ENCODE data around the gene SSBP2.

The SSBP2 gene

DNA sequence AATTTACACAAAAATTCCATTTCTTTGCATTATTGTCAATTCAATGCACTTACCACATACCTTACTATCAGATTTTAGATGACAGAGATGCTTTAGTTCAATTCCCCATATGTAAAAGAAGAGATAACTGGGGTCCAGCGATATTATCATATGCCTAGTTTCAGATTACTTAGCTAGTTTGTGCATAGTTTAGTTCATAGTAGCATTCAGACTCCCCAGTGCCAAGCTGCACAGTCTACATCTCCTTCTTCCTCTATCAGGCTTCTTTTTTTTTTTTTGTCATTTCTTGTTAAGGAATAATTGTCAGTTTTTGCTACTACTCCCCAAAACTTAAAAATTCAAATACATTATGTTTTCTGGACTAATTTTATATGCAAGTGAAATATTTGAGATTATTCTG, 175.0 kb downstream of the SSBP2 start:
- DNase-seq = no peak

DNA sequence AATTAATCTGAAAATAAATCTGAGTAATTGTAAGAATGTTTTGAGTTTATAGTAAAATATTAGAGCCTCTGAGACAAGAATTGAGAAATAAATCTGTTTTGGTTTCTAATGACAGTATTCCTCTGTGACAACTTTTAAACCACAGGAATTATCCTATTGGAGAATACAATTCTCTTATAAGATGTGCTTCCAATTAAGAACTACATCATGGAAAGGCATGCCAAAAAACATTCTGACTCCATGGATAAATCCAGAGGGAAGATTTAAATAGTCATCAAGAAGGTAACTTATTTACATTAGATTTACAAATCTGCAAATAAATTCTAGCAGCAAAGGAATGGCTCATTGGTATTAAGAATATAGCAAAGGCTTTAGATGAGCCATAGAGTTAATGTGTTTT, 178.7 kb downstream of the SSBP2 start:
- DNase-seq = no peak

DNA sequence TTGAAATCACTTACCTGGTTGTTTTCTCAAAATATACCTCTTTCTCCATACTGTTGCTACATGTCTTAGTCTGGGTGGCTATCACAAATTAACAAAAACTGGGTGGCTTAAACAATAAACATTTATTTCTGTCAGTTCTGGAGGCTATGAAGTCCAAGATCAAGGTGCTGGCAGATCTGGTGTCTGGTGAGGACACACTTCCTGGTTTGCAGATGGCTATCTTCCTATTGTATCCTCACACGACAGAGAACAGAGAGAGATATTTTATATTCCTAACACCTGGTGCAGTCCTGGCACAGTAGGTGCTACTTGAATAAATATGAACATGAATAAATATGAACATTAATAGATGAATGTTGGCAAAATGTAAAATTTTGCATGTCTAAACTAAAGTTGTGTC, 192.7 kb downstream of the SSBP2 start:
- no peak for DNase-seq

DNA sequence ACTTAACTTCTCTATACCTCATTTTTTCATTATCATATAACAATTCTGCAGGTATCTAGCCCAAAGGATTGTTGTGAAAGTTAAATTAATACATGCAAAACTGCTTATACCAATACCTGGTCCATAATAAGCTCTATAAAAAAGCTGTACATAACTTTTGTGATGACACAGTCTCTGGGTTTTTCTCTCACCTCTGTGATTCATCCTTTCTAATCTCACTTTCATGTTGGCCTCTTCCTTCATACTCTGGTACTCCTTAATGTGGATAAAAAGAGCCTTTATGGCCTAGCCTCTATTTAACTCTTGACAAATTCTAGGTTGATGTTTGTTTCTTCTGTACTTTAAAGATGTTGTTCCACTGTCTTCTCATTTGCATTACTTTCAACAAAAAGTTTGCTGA, 194.1 kb downstream of the SSBP2 start:
- no peak for DNase-seq

DNA sequence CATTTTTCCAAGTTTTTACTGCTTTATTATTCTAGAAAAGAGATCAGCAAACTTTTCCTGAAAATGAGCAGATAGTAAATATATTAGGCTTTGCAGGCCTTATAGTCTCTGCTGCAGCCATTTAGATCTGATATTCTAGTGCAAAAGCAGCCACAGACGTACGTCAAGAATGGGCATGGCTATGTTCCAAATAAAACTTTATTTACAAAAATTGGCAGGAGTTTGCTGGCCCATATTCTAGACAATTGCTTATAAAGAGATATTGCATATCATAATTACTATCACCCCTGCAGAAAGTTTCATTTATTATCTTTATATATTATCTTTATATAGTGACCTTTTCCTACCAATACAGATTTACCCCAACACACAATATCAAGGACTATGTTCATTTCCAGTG, 195.0 kb downstream of the SSBP2 start:
- no peak for DNase-seq

DNA sequence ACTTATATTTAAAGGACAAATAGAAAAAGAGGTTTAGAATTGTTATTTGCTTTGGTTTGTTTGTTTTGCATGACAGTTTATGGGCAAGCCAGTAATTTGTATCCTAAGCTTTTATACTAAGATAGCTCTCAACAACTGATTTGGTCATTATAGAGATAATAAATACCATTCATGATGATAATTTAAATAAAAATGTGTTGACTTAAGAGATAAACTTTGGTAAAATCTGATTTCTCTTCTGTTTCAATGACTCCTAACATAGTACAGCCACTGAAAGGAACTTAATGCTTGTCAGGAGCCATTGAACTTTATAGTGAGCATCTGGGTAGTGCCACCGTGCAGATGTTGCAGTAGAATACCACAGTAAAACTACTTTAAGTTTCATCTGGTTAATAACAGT, 196.2 kb downstream of the SSBP2 start:
- no peak for DNase-seq

DNA sequence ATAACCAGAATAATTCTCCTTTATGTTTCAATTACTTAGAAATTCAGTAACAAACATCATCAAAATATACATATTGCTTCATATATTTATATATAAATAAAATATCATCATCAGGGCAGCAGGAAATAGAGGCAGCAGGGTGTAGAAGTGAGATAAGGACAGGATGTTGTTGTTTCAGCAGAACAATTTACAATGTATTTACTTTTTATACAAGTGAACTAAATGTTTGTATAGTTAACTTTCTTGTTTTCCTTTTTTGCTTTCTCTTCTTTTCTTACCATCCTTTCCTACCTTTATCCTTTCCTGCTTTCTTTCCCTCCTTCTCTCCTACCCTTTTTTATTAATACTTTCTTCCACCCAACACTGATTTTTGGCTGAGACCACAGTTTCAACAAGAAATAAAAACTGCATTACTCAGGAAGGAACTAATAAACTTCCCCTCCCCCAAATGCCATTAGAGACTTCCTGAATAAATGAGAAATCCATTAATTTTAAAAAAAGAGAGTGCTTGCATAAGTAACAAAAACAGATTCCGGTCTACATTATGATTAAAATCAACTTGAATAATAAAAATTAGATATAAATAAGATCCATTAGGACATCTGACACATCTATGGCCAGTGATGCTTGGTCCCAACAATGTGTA, 197.2 kb downstream of the SSBP2 start:
- no peak for DNase-seq

DNA sequence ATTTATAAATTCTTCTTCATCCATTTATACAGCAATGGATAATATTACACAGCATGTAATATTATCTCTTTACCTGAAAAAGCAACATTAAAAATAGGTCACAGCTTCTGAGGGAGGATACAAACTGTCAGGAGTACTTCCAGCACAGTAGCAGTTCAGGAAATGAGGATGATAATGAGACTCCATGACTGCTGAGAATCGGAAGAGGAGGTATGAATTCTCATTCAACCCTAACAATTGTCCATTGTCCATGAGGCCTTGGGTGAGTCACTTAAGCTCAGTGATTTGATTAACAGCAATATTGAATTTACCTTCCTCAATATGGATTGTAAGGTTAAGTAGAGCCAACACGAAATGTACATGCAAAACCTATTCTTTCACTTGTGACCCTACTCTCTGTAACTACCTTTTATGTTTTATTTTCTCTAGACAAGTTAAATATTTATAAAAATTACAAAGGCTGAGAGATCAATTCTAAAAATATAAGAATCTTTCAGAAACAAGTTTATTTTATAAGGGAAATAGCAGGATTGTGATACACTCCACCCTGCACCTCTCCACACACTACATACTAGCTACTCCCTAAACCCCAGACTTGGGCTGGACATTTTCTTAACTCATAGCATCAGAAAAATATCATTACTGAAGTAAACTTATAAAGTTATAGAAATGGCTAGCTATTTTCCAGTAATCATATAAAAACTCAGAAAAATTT, 197.9 kb downstream of the SSBP2 start:
- no peak for DNase-seq

DNA sequence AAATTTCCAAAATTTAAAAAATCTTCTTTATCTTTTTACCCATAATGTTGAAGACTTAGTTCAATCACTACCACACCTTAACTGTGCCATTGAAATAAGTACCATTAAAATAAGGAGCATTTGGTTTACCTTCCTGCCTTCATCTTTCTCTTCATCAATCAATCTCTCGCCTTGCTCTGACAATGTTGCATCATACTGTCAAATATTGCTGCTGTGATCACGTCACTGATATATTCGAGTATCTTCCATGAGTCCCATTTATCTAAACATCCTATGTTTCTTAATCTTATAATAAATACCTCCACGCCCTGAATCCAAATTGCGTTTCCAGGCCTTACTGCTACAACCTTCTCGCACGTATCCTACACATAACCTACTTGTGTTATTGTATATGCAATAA, 201.8 kb downstream of the SSBP2 start:
- DNase-seq = no peak

DNA sequence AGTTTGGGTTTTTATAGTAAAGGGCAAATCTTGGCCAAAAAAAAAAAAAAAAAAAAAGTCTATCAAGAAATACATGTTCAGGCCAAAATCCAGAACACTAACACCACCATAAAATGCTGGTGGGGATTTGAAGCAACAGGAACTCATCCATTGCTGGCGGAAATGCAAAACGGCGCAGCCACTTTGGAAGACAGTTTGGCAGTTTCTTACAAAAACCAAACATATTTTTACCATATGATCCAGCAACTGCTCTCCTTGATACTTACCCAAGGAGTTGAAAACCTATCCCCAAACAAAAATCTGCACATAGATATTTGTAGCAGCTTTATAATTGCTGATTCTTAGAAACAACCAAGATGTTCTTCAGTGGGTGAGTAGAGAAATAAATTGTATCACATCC, 203.9 kb downstream of the SSBP2 start:
- DNase-seq = no peak

DNA sequence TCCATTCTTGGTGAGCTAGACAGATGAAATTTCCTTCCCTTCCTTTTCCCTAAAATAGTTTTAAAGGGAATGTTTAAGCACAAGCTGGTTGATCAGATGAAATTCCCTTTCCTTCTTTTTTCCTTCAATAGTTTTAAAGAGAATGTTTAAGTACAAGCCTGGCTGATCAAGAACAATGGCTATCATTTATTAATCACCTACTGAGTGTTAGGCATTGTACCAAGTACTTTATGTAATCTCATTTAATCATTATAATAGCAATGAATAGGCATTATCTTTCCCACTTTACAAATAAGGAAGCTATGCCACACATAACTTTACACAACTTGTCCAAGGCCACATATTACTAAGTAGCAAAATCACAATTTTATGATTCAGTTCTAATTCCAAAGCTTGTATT, 205.0 kb downstream of the SSBP2 start:
- no peak for DNase-seq

DNA sequence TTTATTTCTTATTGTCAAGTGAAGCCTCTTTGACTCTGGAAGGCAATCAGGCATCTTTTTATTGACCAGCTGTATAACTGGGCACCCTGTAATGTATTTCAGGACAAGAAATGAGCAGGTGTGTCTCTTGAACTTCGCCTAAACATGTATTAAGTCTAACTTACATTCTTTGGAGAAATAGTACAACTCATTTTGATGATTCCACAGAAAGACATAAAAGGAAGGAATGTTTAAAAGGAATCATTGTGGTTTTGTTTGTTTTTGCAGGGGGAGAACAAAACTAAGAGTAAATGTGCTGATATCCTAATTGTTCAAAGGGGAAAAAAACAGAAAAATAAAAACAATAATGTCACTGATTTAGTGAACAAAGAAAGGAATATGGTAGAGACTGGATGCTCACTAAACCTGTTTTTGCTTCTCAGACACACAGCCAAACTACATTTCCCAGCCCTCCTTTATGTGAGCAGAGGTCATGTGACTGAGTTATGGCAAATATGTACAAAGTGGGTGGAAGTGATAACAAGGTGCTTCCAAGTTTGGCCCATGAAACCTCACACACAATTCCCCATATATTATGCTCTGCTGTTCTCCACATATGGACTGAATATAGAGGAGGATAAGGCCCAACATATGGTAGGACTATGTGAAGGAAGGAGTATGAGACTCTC, 206.4 kb downstream of the SSBP2 start:
- no peak for DNase-seq

DNA sequence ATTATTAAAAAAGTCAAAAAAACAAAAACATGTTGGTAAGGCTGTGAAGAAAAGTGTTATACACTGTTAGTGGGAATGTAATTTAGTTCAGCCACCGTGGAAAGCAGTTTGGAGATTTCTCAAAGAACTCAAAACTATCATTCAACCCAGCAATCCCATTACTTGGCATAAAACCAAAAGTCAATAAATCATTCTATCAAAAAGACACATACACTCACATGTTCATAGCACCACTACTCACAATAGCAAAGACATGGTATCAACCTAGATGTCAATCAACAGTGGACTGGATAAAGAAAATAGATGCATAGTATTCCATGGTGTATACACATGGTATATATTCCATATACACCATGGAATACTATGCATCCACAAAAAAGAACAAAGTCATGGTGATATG, 208.7 kb downstream of the SSBP2 start:
- no peak for DNase-seq

DNA sequence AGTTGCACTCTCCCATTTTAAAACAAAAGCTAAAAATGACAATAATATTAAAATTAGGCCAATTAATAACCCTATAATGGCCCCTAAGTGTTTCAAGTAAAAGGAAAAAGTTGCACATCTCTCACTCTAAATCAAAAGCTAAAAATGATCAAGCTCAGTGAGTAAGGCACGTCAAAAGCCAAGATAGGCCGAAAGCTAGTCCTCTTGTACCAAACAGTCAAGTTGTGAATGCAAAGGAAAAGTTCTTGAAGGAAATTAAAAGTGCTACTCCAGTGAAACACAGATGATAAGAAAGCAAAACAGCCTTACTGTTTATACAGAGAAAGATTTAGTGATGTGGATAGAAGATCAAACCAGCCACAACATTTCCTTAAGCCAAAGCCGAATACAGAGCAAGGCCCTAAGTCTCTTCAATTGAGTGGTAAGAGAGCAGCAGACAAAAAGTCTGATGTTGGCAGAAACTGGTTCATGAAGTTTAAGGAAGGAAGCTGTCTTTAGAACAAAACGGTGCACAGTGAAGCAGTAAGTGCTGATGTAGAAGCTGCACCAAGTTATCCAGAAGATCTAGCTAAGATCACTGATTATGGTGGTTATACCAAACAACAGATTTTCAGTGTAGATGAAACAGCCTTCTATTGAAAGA, 212.9 kb downstream of the SSBP2 start:
- no peak for DNase-seq

DNA sequence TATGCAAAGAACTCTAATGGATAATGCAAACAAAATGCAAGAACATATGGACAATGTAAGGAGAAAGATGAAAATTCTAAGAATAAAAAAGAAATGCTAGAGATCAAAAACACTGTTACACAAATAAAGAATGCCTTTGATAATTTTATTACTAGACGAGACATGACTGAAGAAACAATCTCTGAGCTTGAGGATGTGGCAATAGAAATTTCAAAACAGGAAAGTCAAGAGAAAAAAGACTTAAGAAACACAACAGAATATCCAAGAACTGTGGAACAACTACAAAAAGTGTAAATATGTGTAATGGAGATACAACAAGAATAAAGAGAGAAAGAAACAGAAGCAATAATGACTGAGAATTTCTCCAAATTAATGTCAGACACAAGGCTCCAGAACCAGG, 216.5 kb downstream of the SSBP2 start:
- no peak for DNase-seq

DNA sequence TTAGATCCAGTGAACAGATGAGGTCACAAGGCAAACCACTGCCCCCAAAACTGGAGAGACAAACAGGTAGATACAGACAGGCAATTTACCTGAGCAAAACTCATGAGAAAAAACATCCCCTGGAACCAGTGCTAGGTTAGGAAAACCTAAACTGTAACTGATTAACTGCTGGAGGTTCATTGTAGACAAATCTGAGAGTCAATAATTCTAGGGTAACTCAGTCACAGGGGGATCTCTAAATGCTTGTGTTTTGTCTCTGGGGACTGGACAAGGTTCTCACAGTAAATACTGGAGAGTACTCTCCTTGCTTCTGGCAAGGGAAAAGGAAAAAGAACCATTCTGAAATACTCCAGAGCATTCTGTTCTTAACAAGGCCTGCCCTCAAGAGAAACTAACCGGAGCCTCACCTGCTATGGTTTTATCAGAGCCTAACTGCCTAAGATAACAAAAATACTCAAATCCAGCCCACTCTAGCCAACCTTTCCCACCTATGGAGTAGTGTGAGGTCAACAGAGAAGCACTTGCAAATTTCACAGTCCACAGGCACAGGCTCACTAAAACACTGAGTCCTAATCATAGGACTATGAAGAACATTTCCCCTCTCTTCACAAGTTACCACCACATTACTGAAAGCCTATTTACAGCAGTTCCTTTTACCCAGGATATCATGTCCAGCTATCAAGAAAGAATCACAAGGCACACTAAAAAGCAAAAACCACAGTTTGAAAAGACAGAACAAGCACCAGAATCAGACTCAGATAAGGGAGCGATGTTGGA, 217.1 kb downstream of the SSBP2 start:
- DNase-seq = no peak

DNA sequence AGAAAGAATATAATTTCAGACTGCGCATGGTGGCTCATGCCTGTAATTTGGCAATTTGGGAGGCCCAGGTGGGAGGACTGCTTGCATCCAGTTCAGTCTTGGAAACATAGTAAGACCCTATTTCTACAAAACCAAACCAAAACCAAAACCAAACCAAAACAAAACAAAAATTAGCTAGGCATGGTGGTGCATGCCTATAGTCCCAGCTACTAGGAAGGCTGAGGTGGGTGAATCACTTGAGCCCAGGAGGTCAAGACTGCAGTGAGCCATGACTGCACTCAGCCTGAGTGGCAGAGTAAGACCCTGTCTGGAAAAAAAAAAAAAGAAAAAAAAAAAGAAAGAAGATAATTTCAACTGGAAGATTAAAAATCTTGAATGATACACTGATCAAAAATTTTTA, 220.0 kb downstream of the SSBP2 start:
- DNase-seq = no peak

DNA sequence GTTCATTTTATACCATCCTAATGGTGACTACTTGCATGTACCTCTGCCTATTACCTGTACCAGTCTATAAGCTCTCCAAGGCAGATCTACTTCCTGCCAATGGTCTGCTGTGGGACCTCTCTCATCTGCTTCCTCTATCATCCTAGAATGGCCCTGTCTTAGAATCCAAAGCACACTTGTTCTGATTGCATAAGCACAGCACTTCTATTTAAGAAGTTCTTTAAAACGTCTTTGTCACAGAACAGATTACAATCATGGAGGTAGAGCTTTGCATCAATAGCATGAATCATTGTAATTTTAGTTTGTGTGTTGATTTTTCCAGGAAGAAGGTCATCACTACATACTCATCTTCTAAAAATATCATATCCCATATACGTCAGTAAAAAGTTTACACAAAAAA, 225.2 kb downstream of the SSBP2 start:
- DNase-seq = no peak

DNA sequence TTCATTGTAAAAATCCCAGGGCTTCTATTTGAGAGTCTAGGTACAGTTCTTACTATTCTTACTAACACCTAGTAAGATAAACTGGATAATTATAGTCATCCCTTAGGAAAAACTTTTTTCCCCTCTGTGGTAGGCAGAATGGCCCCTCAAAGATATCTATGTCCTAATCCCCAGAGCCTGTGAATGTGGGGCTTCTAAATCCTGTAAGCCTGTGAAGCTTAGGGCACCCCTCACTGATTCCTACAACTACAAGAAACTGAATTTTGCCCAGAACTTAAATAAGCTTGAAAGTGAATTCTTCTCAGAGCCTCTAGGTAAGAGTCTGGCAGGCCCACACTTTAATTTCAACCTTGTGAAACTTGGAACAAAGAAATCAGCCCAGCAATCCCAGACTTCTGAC, 226.9 kb downstream of the SSBP2 start:
- DNase-seq = no peak

DNA sequence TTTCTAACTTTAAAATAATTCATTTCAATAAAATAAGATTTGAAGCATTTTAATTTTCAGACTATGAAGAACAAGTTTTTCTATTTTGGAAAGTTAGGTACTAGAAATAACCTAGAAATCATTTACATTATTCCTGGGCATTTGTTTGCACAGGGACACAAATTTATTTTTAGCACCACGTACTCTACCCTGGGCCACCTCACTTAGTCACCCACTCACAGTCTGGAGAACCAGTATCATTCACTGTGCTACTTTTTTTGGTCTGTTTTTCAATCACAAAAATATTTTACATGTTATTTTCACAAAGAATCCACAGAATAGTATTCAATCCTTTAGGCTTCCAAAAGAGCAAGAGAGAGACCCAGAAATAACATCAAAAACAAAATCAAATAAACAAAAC, 228.3 kb downstream of the SSBP2 start:
- no peak for DNase-seq

DNA sequence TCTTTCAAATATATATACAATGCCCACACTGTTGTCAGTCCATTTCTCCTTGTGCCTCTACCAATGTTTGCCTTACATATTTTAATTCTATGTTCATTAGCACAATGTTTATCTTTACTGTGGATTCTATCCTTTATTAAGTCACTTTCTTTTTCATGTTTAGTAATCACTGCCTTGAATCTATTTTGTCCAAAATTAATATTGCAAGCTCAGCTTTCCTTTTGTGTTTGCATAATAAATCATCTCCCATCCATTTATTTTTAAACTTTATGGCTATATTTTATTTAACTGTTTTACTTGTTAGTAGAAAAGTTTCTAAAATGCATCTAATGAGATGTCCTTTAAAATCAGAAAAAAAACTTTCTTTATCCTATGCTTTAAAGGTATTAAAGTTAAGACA, 230.1 kb downstream of the SSBP2 start:
- DNase-seq = no peak

DNA sequence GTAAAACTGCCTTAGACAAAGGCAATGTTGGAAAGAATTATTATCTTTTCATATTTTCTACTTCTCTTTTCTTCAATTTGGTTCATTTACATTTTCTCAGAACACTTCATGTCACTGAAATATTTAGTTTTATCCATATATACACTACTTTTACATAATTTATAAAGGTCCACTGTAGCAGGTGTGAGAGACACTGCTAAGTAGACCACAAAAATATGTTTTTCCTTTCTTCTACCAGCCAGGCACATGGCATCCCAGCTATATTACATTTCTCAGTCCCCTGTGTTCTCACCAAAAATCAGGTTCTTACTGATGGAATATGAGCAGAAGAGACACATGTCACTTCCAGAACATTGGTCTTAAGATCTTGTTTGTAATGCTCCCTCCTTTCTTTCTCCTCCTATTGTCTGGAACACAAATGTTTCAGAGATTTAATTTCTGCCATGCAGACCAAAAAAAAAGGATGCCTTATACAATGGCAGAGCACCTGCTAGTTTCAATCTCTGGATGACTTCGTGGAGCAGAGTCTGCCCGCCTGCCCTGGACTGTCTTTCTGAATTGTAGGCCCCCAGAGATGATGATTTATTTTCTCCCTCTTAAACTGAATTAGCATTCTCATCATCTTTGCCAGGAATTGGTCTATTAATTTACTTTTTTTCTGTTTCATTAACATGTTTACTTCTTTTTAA, 231.5 kb downstream of the SSBP2 start:
- no peak for DNase-seq

DNA sequence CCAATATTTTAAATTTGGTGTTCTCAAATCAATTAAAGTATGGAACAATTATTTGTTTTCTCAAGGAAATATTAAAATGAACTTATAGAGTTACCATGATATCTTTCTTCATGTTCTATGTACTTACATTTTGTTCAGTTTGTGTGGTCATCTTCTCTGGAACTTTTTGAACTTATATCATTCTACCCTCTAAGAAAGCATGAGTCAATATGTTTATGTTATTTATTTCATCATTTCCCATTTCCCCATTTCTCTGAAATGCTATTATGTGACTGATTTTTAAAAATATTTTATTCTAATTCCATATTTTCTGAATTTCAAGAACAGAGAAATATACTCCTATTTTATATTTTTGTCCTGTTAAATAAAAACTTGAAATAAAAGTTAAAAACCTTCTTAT, 233.4 kb downstream of the SSBP2 start:
- no peak for DNase-seq
